PFSK-1 (cell line): ENCODE measurements around the gene KCNJ9. TPM values are rescaled to one million over a fixed set of nuclear protein-coding genes. Genes with fewer than 3 reads are reported as not detected.

ENCODE experiments used
- FOXP2 ChIP-seq: optimal IDR thresholded peaks from 2 replicates; pipeline ENCODE3; 2011; ENCODE audit warnings: borderline replicate concordance, control low read depth, inconsistent platforms; ENCODE audit not compliant: insufficient read depth; ENCODE audit errors: extremely low read length, extremely low read depth
- POLR2AphosphoS5 ChIP-seq: IDR thresholded peaks from 2 replicates; pipeline ENCODE4 v1.6.1; 2012; ENCODE audit warnings: low read depth, mild to moderate bottlenecking, control low read depth, low read length, moderate library complexity
- REST ChIP-seq, 2 experiments: IDR thresholded peaks; 2 replicates each; pipeline versions ENCODE4 v1.6.1 to v1.8.0; 2011 to 2012; ENCODE audit warnings: low read depth in 2 of 2, low read length in 2 of 2, control low read depth in 1 of 2, inconsistent platforms in 1 of 2, mild to moderate bottlenecking in 1 of 2, moderate library complexity in 1 of 2; ENCODE audit not compliant: insufficient read depth in 1 of 2
- SIN3A ChIP-seq: IDR thresholded peaks from 2 replicates; pipeline ENCODE4 v1.6.1; 2012; ENCODE audit warnings: mild to moderate bottlenecking, low read length, moderate library complexity, borderline replicate concordance; ENCODE audit not compliant: insufficient read depth
- TAF1 ChIP-seq: IDR thresholded peaks from 2 replicates; pipeline ENCODE4 v1.6.1; 2012; ENCODE audit warnings: low read length, control low read depth, borderline replicate concordance; ENCODE audit not compliant: insufficient read depth
- polyA plus RNA-seq: library from polyadenylated mRNA; unstranded; fragments of >200 nt; gene quantifications from one replicate; pipeline ENCODE4 v1.2.1, GENCODE V29; 2012; ENCODE audit warnings: low read depth, missing spikeins; ENCODE audit not compliant: insufficient read length

Gene KCNJ9
- polyA plus RNA-seq: not detected

- TF ChIP-seq REST (IDR thresholded peaks at IDR 0.05; ENCODE audit: insufficient read depth in 1 of 2, low read depth in 2 of 2, low read length in 2 of 2) (no peak), TAF1 (no peak), POLR2AphosphoS5 (no peak), SIN3A (no peak), FOXP2 (no peak)
Observed at GRCh38 chr1:160081261-160081936, at the start of gene KCNJ9. TSS of gene KCNJ9 (plus strand) at chr1:160081538. CDS start at chr1:160084031, 2,493 bp downstream.

GRCh38 chr1:160032165-160032820 lies 49.0 kb upstream of the KCNJ9 start:
- no peak for TF ChIP-seq REST (IDR thresholded peaks at IDR 0.05; ENCODE audit: insufficient read depth in 1 of 2, low read depth in 2 of 2, low read length in 2 of 2)
- TF ChIP-seq FOXP2: no peak
- TF ChIP-seq SIN3A: no peak
- TF ChIP-seq TAF1: no peak

GRCh38 chr1:160040476-160040875 lies 40.9 kb upstream of the KCNJ9 start:
- TF ChIP-seq REST (IDR thresholded peaks at IDR 0.05; ENCODE audit: insufficient read depth in 1 of 2, low read depth in 2 of 2, low read length in 2 of 2) (no peak), TAF1 (no peak)

- no peak for TF ChIP-seq FOXP2
- no peak for TF ChIP-seq TAF1
- TF ChIP-seq SIN3A: no peak
- no peak for TF ChIP-seq POLR2AphosphoS5
- TF ChIP-seq REST (IDR thresholded peaks at IDR 0.05; ENCODE audit: insufficient read depth in 1 of 2, low read depth in 2 of 2, low read length in 2 of 2): no peak
Observed at GRCh38 chr1:160043543-160043942, 37.8 kb upstream of the KCNJ9 start.
